ENCODE measurements around the gene CDC42EP4. TPM values are rescaled to one million over a fixed set of nuclear protein-coding genes. Genes with fewer than 3 reads are reported as not detected.
"Not testable (repeated sequence)": the region's sequence is repeated elsewhere in the genome, so short reads cannot be mapped to it uniquely, and the experiment has no call there.

Gene CDC42EP4
- total RNA-seq, 1 donor = 41.8 TPM

DNA sequence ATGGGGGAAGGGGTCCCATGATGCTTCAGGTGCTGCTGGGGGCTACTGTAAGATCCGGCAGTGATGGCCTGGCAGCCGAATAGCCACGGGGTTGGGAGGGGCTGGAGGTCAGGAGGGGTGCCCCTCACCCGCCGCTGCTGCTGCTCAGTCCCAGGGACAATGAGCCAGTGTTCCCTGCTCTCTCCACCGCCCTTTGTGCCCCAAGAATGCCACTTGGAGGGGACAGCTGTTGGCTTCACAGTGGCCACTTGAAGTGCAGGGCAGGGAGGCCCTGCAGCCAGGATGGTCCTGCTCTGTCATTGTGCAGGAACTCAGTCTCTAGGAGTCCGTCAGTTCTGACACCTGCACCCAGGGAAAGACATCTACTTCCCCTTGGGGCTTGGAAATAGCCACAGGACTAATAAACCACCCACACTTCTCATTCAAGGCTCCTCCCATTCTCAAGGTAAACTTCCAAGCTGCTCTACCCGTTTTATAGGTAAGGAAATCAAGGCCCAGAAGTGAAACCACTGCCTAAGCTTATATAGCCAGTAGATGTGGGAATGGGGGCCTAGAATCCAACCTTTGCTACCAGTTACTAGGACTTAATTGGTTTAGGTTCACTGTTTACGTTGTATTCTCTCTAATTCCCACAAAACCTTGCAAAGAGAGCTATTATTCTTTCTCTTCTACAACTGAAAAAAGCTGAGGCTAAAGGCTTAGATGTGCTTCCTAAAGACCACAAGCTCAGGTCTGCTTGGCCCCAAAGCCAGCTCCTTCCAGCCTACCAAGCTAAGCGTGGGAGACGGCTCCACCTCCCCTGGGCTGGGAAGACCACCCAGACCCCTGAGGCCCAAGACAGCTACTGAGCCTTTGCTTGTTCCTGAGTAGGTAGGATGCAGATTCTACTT lies 43.9 kb downstream of the CDC42EP4 start:
- H3K4me3 ChIP-seq (ENCODE audit: low read depth, low read length) = no peak overlapping the region
- no peak for DNase-seq (ENCODE audit: low read depth)
- TF ChIP-seq, protein P1, sequence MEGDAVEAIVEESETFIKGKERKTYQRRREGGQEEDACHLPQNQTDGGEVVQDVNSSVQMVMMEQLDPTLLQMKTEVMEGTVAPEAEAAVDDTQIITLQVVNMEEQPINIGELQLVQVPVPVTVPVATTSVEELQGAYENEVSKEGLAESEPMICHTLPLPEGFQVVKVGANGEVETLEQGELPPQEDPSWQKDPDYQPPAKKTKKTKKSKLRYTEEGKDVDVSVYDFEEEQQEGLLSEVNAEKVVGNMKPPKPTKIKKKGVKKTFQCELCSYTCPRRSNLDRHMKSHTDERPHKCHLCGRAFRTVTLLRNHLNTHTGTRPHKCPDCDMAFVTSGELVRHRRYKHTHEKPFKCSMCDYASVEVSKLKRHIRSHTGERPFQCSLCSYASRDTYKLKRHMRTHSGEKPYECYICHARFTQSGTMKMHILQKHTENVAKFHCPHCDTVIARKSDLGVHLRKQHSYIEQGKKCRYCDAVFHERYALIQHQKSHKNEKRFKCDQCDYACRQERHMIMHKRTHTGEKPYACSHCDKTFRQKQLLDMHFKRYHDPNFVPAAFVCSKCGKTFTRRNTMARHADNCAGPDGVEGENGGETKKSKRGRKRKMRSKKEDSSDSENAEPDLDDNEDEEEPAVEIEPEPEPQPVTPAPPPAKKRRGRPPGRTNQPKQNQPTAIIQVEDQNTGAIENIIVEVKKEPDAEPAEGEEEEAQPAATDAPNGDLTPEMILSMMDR (IDR thresholded peaks at IDR 0.05; ENCODE audit: insufficient read depth, low read length) = no peak

DNA sequence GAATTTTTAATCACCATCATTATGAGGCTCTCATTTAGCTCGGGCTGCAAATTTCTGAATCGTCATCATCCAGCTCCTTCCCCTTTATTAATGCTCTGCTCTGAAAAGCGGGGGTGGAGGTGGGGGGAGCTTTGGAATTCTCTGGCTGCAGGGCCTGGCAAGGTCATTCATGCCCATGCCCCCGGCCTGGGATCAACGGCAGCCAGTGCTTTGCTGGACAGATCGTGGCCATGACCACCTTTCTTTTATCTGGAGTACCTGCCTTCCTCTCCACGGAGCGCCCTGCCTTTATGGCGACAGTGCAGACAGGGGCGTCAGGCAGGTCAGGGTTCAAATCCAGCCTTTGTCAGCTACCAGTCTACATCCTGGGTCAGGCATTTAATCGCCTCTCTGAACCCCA lies 45.0 kb downstream of the CDC42EP4 start:
- no peak for DNase-seq (ENCODE audit: low read depth)

DNA sequence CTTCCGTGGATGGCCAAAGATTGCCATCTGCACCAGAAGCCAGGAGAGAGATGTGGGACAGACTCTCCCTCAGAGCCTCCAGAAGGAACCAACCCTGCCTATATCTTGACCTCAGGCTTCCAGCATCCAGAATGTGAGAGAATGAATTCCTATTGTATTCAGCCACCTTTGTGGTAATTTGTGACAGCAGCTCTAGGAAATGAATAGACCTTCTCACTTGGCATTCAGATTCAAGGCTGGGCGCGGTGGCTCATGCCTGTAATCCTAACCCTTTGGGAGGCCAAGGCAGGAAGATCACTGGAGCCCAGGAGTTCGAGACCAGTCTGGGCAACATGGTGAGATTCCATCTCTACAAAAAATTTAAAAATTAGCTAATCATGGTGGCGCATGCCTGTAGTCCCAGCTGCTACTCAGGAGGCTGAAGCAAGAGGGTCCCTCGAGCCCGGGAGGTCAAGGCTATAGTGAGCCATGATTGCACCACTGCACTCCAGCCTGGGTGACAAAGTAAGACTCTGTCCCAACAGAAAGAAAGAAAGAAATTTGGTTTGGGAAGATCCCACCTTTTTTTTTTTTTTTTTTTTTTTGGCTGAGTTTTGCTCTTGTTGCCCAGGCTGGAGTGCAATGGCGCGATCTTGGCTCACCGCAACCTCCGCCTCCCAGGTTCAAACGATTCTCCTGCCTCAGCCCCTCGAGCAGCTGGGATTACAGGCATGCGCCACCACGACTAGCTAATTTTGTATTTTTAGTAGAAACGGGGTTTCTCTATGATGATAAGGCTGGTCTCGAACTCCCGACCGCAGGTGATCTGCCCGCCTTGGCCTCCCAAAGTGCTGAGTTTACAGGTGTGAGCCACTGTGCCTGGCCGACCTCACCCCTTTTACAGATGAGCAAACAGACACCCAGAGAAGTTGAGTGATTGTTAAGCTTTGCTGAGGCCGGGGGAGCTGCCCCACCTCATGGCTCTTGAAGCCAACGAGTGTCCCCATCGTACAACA lies 45.9 kb downstream of the CDC42EP4 start:
- H3K4me3 ChIP-seq (ENCODE audit: low read depth, low read length) = no peak overlapping the region
- TF ChIP-seq, protein P1 (IDR thresholded peaks at IDR 0.05; ENCODE audit: insufficient read depth, low read length) = no peak
- no peak for DNase-seq (ENCODE audit: low read depth)

More for the DNA sequence above, 45.0 kb downstream of the CDC42EP4 start:
- H3K4me3 ChIP-seq (ENCODE audit: low read depth, low read length) = no peak overlapping the region
- TF ChIP-seq, protein P1 (IDR thresholded peaks at IDR 0.05; ENCODE audit: insufficient read depth, low read length) = no peak

DNA sequence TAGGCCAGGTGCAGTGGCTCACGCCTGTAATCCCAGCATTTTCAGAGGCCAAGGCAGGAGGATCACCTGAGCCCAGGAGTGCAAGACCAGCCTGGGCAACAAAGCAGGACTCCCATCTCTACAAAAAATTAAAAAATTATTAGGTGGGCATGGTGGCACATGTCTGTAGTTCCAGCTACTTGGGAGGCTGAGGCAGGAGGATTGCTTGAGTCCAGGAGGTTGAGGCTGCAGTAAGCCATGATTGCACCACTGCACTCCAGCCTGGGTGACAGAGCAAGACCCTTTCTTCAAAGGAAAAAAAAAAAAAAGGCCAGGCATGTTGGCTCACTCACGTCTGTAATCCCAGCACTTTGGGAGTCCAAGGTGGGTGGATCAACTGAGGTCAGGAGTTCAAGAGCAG lies 47.4 kb downstream of the CDC42EP4 start:
- H3K4me3 ChIP-seq (ENCODE audit: low read depth, low read length); DNase-seq (ENCODE audit: low read depth): not testable (repeated sequence)

DNA sequence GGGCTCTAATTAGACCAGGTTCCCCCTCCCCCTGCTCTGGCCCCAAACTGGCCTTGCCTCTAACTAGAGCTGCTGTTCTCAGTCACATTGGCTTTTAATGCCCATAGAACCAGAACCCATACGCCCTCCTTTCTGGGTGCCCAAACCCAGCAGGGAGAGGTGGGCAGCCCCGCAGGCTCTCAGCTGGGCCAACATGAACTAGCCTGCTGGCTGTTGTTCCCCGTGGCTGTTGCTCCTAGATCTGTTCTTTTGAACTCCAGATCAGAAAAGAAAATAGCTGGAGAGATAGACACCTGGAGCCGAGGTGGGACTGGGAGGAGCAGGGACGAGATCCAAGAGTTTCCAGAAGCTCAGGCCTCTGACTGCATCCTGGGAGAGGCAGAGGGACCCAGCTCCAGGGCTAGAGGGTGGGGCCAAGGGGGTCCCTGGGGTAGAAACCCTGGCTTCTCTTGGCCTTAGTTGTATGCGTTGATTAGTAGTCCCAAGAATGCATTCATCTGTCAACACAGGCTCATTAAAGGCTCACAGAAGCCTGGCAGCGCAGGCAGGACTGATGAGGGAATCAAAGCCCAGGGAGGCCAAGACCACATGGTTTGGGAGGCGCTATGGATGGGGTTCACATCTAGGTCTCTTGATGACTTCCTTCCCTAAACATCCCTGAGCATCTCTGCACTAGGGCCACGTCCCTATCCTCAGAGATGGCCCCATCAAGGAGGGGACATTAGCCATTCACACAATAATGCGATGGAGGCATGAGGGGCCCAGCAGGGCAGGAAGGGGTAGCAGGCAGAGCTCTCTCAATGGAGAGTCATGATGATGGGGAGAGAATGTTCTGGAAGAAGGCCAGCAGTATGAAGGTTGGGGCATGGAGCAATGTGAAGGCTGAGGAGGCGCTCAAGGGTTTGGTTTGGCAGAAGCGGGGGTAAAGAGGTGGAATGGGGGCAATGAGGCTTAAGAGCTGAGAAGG lies 48.8 kb downstream of the CDC42EP4 start:
- TF ChIP-seq, protein P1 (IDR thresholded peaks at IDR 0.05; ENCODE audit: insufficient read depth, low read length) = no peak
- no peak overlapping the region for H3K4me3 ChIP-seq (ENCODE audit: low read depth, low read length)
- DNase-seq (ENCODE audit: low read depth) = peak; percentile 12

DNA sequence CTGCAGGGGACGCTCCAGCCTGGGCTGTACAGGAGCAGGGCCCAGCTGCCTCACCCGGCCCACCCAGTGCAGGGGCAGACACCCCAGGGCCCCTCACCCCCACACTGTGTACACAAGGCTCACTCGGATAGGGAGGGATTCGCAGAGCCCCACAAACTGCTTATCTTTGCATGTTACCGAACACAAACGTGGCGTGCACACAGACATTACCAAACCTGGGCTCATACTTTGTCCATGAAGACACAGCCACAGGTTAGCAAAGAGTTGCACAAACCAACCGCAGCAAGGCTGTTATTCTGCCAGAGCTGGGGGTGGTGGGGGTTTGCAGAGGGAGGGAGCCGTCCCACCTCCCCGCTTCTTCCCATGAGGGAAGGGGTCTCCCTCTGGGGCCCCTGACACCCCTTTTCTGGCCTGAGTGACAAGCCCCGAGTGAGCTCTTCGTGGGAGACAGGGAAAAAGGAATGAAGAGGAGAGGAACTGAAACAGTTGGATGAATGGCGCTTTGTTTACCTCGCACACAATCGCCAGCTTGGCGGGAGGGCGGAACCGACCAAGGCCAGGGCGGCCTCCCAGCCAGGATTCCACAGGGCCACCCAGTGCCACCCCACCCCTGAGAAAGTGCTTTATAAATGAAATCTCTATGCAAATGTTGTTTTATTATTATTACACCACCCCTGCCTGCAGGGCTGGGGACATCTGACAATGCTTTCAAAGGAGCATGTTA lies 49.7 kb downstream of the CDC42EP4 start:
- DNase-seq (ENCODE audit: low read depth) = no peak
- TF ChIP-seq, protein P1 (IDR thresholded peaks at IDR 0.05; ENCODE audit: insufficient read depth, low read length) = no peak
- no peak overlapping the region for H3K4me3 ChIP-seq (ENCODE audit: low read depth, low read length)

All from fibroblast of the aortic adventitia (primary cell).